Measurements from ENCODE around the gene KCND3.

Gene KCND3

GRCh38 chr1:111864862-111865261, 124.6 kb downstream of the KCND3 start (continued):
- TF ChIP-seq TSHZ2 (CRISPR knock-in tag; IDR thresholded peaks at IDR 0.05), result no peak

- TF ChIP-seq TSHZ2 (CRISPR knock-in tag; IDR thresholded peaks at IDR 0.05) (no peak), ARNTL (CRISPR knock-in tag; IDR thresholded peaks at IDR 0.05; ENCODE audit: borderline replicate concordance, low read depth) (no peak), ZC3H10 (CRISPR knock-in tag; IDR thresholded peaks at IDR 0.05) (no peak), GLIS3 (CRISPR knock-in tag; IDR thresholded peaks at IDR 0.05) (no peak)
- no peak for ATAC-seq
Measured at GRCh38 chr1:111863401-111863800, 126.1 kb downstream of the KCND3 start.

- no peak for ATAC-seq
- no peak for TF ChIP-seq OSR1 (CRISPR knock-in tag; IDR thresholded peaks at IDR 0.05)
- no peak for TF ChIP-seq RARB (CRISPR knock-in tag; IDR thresholded peaks at IDR 0.05)
- TF ChIP-seq ZNF8 (CRISPR knock-in tag; IDR thresholded peaks at IDR 0.05), result no peak
Measured at GRCh38 chr1:111862599-111862998, 126.9 kb downstream of the KCND3 start.

GRCh38 chr1:111861523-111861922, 127.9 kb downstream of the KCND3 start:
- TF ChIP-seq, protein P1, sequence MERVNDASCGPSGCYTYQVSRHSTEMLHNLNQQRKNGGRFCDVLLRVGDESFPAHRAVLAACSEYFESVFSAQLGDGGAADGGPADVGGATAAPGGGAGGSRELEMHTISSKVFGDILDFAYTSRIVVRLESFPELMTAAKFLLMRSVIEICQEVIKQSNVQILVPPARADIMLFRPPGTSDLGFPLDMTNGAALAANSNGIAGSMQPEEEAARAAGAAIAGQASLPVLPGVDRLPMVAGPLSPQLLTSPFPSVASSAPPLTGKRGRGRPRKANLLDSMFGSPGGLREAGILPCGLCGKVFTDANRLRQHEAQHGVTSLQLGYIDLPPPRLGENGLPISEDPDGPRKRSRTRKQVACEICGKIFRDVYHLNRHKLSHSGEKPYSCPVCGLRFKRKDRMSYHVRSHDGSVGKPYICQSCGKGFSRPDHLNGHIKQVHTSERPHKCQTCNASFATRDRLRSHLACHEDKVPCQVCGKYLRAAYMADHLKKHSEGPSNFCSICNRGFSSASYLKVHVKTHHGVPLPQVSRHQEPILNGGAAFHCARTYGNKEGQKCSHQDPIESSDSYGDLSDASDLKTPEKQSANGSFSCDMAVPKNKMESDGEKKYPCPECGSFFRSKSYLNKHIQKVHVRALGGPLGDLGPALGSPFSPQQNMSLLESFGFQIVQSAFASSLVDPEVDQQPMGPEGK (CRISPR knock-in tag; IDR thresholded peaks at IDR 0.05; ENCODE audit: borderline replicate concordance), result no peak
- TF ChIP-seq OSR1 (CRISPR knock-in tag; IDR thresholded peaks at IDR 0.05), result no peak
- no peak for TF ChIP-seq GLIS3 (CRISPR knock-in tag; IDR thresholded peaks at IDR 0.05)
- no peak for TF ChIP-seq TCF4 (CRISPR knock-in tag; IDR thresholded peaks at IDR 0.05; ENCODE audit: borderline replicate concordance)
- no peak for TF ChIP-seq PPARA (CRISPR knock-in tag; IDR thresholded peaks at IDR 0.05; ENCODE audit: borderline replicate concordance)
- no peak for TF ChIP-seq CSDC2 (CRISPR knock-in tag; IDR thresholded peaks at IDR 0.05)
- TF ChIP-seq CSRNP3 (CRISPR knock-in tag; IDR thresholded peaks at IDR 0.05), result no peak
- no peak for ATAC-seq

GRCh38 chr1:111857194-111857651, 132.2 kb downstream of the KCND3 start:
- ATAC-seq, result no peak
- TF ChIP-seq, protein P2, sequence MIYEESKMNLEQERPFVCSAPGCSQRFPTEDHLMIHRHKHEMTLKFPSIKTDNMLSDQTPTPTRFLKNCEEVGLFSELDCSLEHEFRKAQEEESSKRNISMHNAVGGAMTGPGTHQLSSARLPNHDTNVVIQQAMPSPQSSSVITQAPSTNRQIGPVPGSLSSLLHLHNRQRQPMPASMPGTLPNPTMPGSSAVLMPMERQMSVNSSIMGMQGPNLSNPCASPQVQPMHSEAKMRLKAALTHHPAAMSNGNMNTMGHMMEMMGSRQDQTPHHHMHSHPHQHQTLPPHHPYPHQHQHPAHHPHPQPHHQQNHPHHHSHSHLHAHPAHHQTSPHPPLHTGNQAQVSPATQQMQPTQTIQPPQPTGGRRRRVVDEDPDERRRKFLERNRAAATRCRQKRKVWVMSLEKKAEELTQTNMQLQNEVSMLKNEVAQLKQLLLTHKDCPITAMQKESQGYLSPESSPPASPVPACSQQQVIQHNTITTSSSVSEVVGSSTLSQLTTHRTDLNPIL (CRISPR knock-in tag; IDR thresholded peaks at IDR 0.05; ENCODE audit: low read depth), result no peak
- no peak for TF ChIP-seq CSRNP3 (CRISPR knock-in tag; IDR thresholded peaks at IDR 0.05)
- no peak for TF ChIP-seq ZNF70 (CRISPR knock-in tag; IDR thresholded peaks at IDR 0.05)
- TF ChIP-seq, protein P1 (CRISPR knock-in tag; IDR thresholded peaks at IDR 0.05; ENCODE audit: borderline replicate concordance), result no peak
- no peak for TF ChIP-seq ARNTL (CRISPR knock-in tag; IDR thresholded peaks at IDR 0.05; ENCODE audit: borderline replicate concordance, low read depth)
- no peak for TF ChIP-seq ESRRG (CRISPR knock-in tag; IDR thresholded peaks at IDR 0.05)
- no peak for TF ChIP-seq ZNF565 (CRISPR knock-in tag; conservative IDR thresholded peaks at IDR 0.05; ENCODE audit: low read depth)
- no peak for TF ChIP-seq TOX (CRISPR knock-in tag; IDR thresholded peaks at IDR 0.05; ENCODE audit: borderline replicate concordance)

Measured in SK-N-SH treated with all-trans-retinoic acid at 6 μM for 48 hours (cell line).